C4-2B (cell line): ENCODE data around the gene PRKCA.

Experiments
- CTCF ChIP-seq: fragments of 450-650 bp; conservative IDR thresholded peaks from 2 replicates; pipeline ENCODE4 v1.5.1; 2017; ENCODE audit warnings: mild to moderate bottlenecking
- ZFX ChIP-seq: fragments of 450-650 bp; IDR thresholded peaks from 2 replicates; pipeline ENCODE4 v1.6.1; 2017

- TF ChIP-seq CTCF (no peak), ZFX (no peak)
Measured at GRCh38 chr17:66717641-66718058, 415.2 kb downstream of the PRKCA start.
